GM23338 (cell line): ENCODE measurements around the gene PACSIN1. TPM values are rescaled to one million over a fixed set of nuclear protein-coding genes. Genes with fewer than 3 reads are reported as not detected.

Source experiments
- ATAC-seq: fragments of 200-7000 bp; cut with Tn5 transposase; 3 replicates; pipeline ENCODE4 v1.9.1; 2020
- DNase-seq: peaks from one replicate; pipeline ENCODE4 v3.0.0-alpha.2; 2015; ENCODE audit warnings: low spot score
- H2AFZ ChIP-seq: fragments of 200-600 bp; sonication (generic); 2 replicates; pipeline ENCODE4 v1.8.0; 2016; ENCODE audit warnings: antibody characterized with exemption, mild to moderate bottlenecking, moderate library complexity
- H3F3A ChIP-seq: fragments of 200-600 bp; sonication (generic); replicated peaks from 2 replicates; pipeline ENCODE4 v1.8.0; 2017; ENCODE audit warnings: antibody characterized with exemption, mixed run types, low read depth
- H3K27ac ChIP-seq: fragments of 200-600 bp; sonication (generic); 2 replicates; pipeline ENCODE4 v1.6.1; 2016; ENCODE audit warnings: low read depth
- H3K27me3 ChIP-seq: fragments of 200-600 bp; sonication (generic); 2 replicates; pipeline ENCODE4 v1.8.0; 2016; ENCODE audit warnings: mild to moderate bottlenecking, mixed run types, moderate library complexity; ENCODE audit not compliant: insufficient read depth
- H3K36me3 ChIP-seq: fragments of 200-600 bp; sonication (generic); 2 replicates; pipeline ENCODE4 v1.8.0; 2016; ENCODE audit warnings: mild to moderate bottlenecking; ENCODE audit not compliant: insufficient read depth
- H3K4me1 ChIP-seq: fragments of 200-600 bp; sonication (generic); 2 replicates; pipeline ENCODE4 v1.8.0; 2016; ENCODE audit warnings: mild to moderate bottlenecking, moderate library complexity; ENCODE audit not compliant: insufficient read depth
- H3K4me2 ChIP-seq: fragments of 200-600 bp; sonication (generic); 2 replicates; pipeline ENCODE4 v1.7.1; 2017; ENCODE audit warnings: mixed run types
- H3K4me3 ChIP-seq: fragments of 200-600 bp; sonication (generic); 2 replicates; pipeline ENCODE4 v1.6.1; 2016; ENCODE audit warnings: mixed run types
- H3K79me2 ChIP-seq: fragments of 200-600 bp; sonication (generic); replicated peaks from 2 replicates; pipeline ENCODE4 v1.8.0; 2017; ENCODE audit warnings: mild to moderate bottlenecking; ENCODE audit not compliant: insufficient read depth
- H3K9me2 ChIP-seq: fragments of 200-600 bp; sonication (generic); 2 replicates; pipeline ENCODE4 v1.8.0; 2017; ENCODE audit not compliant: insufficient read depth
- H4K20me1 ChIP-seq: fragments of 200-600 bp; sonication (generic); replicated peaks from 2 replicates; pipeline ENCODE4 v1.8.0; 2017; ENCODE audit warnings: mild to moderate bottlenecking; ENCODE audit not compliant: insufficient read depth
- H3K27ac Mint-ChIP-seq: 2 replicates; pipeline ENCODE4 v1.8.0; 2020; ENCODE audit warnings: inconsistent platforms, mild to moderate bottlenecking, moderate library complexity, mixed read lengths
- H3K27me3 Mint-ChIP-seq: 3 replicates; pipeline ENCODE4 v1.8.0; 2022; ENCODE audit warnings: low read depth, mild to moderate bottlenecking, moderate library complexity, mixed read lengths, inconsistent platforms; ENCODE audit not compliant: insufficient read depth, poor library complexity
- H3K36me3 Mint-ChIP-seq: 3 replicates; pipeline ENCODE4 v1.8.0; 2021; ENCODE audit warnings: low read depth, mild to moderate bottlenecking, inconsistent platforms, moderate library complexity, mixed read lengths
- H3K4me1 Mint-ChIP-seq: 3 replicates; pipeline ENCODE4 v1.8.0; 2020; ENCODE audit warnings: mild to moderate bottlenecking, inconsistent platforms, mixed read lengths
- H3K4me3 Mint-ChIP-seq: 3 replicates; pipeline ENCODE4 v1.8.0; 2021; ENCODE audit warnings: moderate library complexity, mild to moderate bottlenecking, inconsistent platforms, mixed read lengths
- H3K9me3 Mint-ChIP-seq: 3 replicates; pipeline ENCODE4 v1.8.0; 2020; ENCODE audit warnings: moderate library complexity, mild to moderate bottlenecking, inconsistent platforms, mixed read lengths
- ETS1 ChIP-seq: IDR thresholded peaks from 2 replicates; pipeline ENCODE4 v1.6.1; 2016; ENCODE audit warnings: antibody characterized with exemption
- EZH2 ChIP-seq: fragments of 200-600 bp; sonication (generic); IDR thresholded peaks from one replicate; pipeline ENCODE4 v1.8.0; 2017; ENCODE audit warnings: antibody characterized with exemption, mild to moderate bottlenecking, low read depth; ENCODE audit not compliant: unreplicated experiment
- EZH2phosphoT487 ChIP-seq: fragments of 200-600 bp; sonication (generic); IDR thresholded peaks from one replicate; pipeline ENCODE4 v1.8.1; 2018; ENCODE audit warnings: antibody characterized with exemption; ENCODE audit not compliant: unreplicated experiment
- JUNB ChIP-seq: IDR thresholded peaks from one replicate; pipeline ENCODE4 v1.6.1; 2016; ENCODE audit warnings: antibody characterized with exemption; ENCODE audit not compliant: unreplicated experiment
- NANOG ChIP-seq: IDR thresholded peaks from 2 replicates; pipeline ENCODE4 v1.6.1; 2016; ENCODE audit warnings: antibody characterized with exemption, borderline replicate concordance
- REST ChIP-seq: IDR thresholded peaks from one replicate; pipeline ENCODE4 v1.6.1; 2018; ENCODE audit warnings: antibody characterized with exemption; ENCODE audit not compliant: unreplicated experiment
- STAT1 ChIP-seq: IDR thresholded peaks from one replicate; pipeline ENCODE4 v1.6.1; 2016; ENCODE audit warnings: antibody characterized with exemption; ENCODE audit not compliant: unreplicated experiment
- polyA plus RNA-seq: library from polyadenylated mRNA; unstranded; fragments of >200 nt; fragmentation: Nextera tagmentation; extraction: Ambion mirVana; gene quantifications from 2 replicates; pipeline ENCODE4 v1.2.1, GENCODE V29; 2016
- total RNA-seq: library from RNA; depleted of rRNA; stranded (reverse); fragments of >200 nt; shearing (Covaris generic); gene quantifications from 2 replicates; pipeline ENCODE4 v1.2.3, GENCODE V29; 2014

The PACSIN1 gene
- total and polyA plus RNA-seq, 2 experiments from 2014 or later, result 5.2 to 8.7 TPM

- TF ChIP-seq ETS1, result no peak
- TF ChIP-seq NANOG, result no peak
- TF ChIP-seq REST, result no peak
- TF ChIP-seq STAT1, result no peak
Observed at GRCh38 chr6:34494973-34495372, 29.1 kb downstream of the PACSIN1 start (continued).

- Histone ChIP-seq H3K4me3 (no peak overlapping the region), H3K27me3 (no peaks in the 10 kb centered on the region), H3K4me1 (peaks cover 1% of the 10 kb centered on the region; the same call in 1 of the 2 replicates), H3K79me2 (no peaks in the 10 kb centered on the region), H3K27ac (no peak overlapping the region), H3K36me3 (no peaks in the 10 kb centered on the region; the same call in 1 of the 2 replicates), H4K20me1 (no peaks in the 10 kb centered on the region), H3K9me2 (no peaks in the 10 kb centered on the region), H3F3A (no peaks in the 10 kb centered on the region), H3K4me2 (no peak overlapping the region), H2AFZ (no peak overlapping the region)
- DNase-seq (no peak), ATAC-seq (no peak)
- H3K4me3 Mint-ChIP-seq, result no peak overlapping the region
- 0 out of 3 replicates have a peak, but pooled peaks cover 2% of the 10 kb centered on the region for H3K36me3 Mint-ChIP-seq
- H3K27ac Mint-ChIP-seq, result no peak overlapping the region
- TF ChIP-seq EZH2phosphoT487 (no peak), EZH2 (no peak), JUNB (no peak), NANOG (no peak), REST (no peak)
- H3K27me3 Mint-ChIP-seq, result peaks cover 8% of the 10 kb centered on the region
- H3K9me3 Mint-ChIP-seq, result peaks cover 20% of the 10 kb centered on the region
- peaks cover 2% of the 10 kb centered on the region for H3K4me1 Mint-ChIP-seq
Observed at GRCh38 chr6:34496103-34496685, 30.3 kb downstream of the PACSIN1 start.
